Measurements from ENCODE around the gene TXLNB. TPM values are rescaled to one million over a fixed set of nuclear protein-coding genes. Genes with fewer than 3 reads are reported as not detected.

Gene TXLNB
- total and polyA plus RNA-seq, 11 donors = 10.1 to 170 (median 113) TPM

- Histone ChIP-seq H3K27ac (no peak overlapping the region), H3K4me3 (no peak overlapping the region), H3K27me3 (no peaks in the 10 kb centered on the region), H3K36me3 (no peaks in the 10 kb centered on the region), H3K4me1 (no peaks in the 10 kb centered on the region), H3K9me3 (peaks cover 0 to 59% (median 24%) of the 10 kb centered on the region in 12 donors)
- no peak for DNase-seq
- ATAC-seq = no peak
- WGBS, 4 donors = 88 to 96% (median 95%) methylated on average over 3 of the region's 3 CpGs
- intact Hi-C loops (cut with DNase I) = no loop called here
- TF ChIP-seq POLR2A (IDR thresholded peaks at IDR 0.05) (no peak), CTCF (IDR thresholded peaks at IDR 0.05) (no peak)
Measured at GRCh38 chr6:139205843-139206242, 86.0 kb downstream of the TXLNB start.

DNA sequence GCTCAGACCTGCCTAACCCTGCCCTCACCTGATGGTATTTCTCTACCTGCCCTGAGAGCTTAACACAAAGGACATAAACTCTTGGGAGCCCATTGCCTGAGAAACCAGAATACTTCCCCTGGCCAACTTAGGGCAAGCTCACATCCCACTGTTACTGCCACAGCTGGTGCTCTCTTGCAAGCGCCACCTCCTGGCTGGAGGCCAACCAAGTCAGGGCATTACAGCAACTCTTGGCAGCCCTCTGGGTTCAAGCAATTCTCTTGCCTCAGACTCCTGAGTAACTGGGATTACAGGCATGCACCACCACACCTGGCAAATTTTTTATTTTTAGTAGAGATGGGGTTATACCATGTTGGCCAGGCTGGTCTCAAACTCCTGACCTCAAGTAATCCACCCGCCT, 86.8 kb downstream of the TXLNB start:
- TF ChIP-seq CTCF (IDR thresholded peaks at IDR 0.05) (no peak), POLR2A (IDR thresholded peaks at IDR 0.05) (no peak)
- Histone ChIP-seq H3K36me3 (no peaks in the 10 kb centered on the region), H3K27ac (no peak overlapping the region), H3K9me3 (peaks cover 0 to 50% (median 16%) of the 10 kb centered on the region in 12 donors), H3K4me3 (no peak overlapping the region), H3K27me3 (no peaks in the 10 kb centered on the region), H3K4me1 (no peaks in the 10 kb centered on the region)
- 91 to 97% (median 94%) methylated on average over 2 of the region's 2 CpGs for WGBS, 4 donors
- ATAC-seq (no peak), DNase-seq (no peak)
- intact Hi-C loops (cut with DNase I) = no loop called here

- ATAC-seq (no peak), DNase-seq (no peak)
- Histone ChIP-seq H3K27me3 (no peaks in the 10 kb centered on the region), H3K36me3 (no peaks in the 10 kb centered on the region), H3K27ac (no peak overlapping the region), H3K9me3 (peaks cover 0 to 23% (median 4%) of the 10 kb centered on the region in 12 donors), H3K4me3 (no peak overlapping the region), H3K4me1 (peaks cover 0 to 6% (median 0%) of the 10 kb centered on the region in 12 donors)
- no peak for TF ChIP-seq CTCF (IDR thresholded peaks at IDR 0.05)
- TF ChIP-seq POLR2A (IDR thresholded peaks at IDR 0.05) = no peak
- intact Hi-C loops (cut with DNase I) = no loop called here
- WGBS, 4 donors = 94 to 98% (median 96%) methylated on average over 4 of the region's 4 CpGs
Measured at GRCh38 chr6:139201378-139201777, 90.4 kb downstream of the TXLNB start.

GRCh38 chr6:139198529-139199288, 93.1 kb downstream of the TXLNB start:
- no peak for ATAC-seq
- no peaks in the 10 kb centered on the region for H3K27me3 ChIP-seq
- 57 to 65% (median 62%) methylated on average over 4 of the region's 4 CpGs for WGBS, 4 donors

More at GRCh38 chr6:139198529-139199288, 93.1 kb downstream of the TXLNB start:
- Histone ChIP-seq H3K9me3 (peaks cover 0 to 6% (median 0%) of the 10 kb centered on the region in 12 donors), H3K36me3 (no peaks in the 10 kb centered on the region), H3K4me3 (no peak overlapping the region), H3K27ac (no peak overlapping the region), H3K4me1 (peaks cover 0 to 6% (median 0%) of the 10 kb centered on the region in 12 donors)
- DNase-seq = no peak
- TF ChIP-seq CTCF (IDR thresholded peaks at IDR 0.05) (no peak), POLR2A (IDR thresholded peaks at IDR 0.05) (no peak)
- intact Hi-C loops (cut with DNase I) = no loop called here
